HepG2 (cell line): ENCODE results near the gene PELI3. TPM values are rescaled to one million over a fixed set of nuclear protein-coding genes. Genes with fewer than 3 reads are reported as not detected.

Source experiments
- CBX2 ChIP-seq, 2 experiments: fragments of 200-600 bp in 1 of 2; sonication (generic); formaldehyde crosslinking in 1 of 2; IDR thresholded peaks; 2 replicates each; pipeline versions ENCODE4 v1.7.0 to v1.8.1; 2018 to 2022; ENCODE audit warnings: low read depth in 2 of 2, low read length in 1 of 2, mild to moderate bottlenecking in 1 of 2, missing genetic modification reagents in 1 of 2
- ELF3 ChIP-seq: IDR thresholded peaks from 2 replicates; pipeline ENCODE4 v1.6.1; 2016; ENCODE audit warnings: missing genetic modification reagents, missing compliant biosample characterization
- FOXO1 ChIP-seq: sonication (generic); formaldehyde crosslinking; IDR thresholded peaks from 2 replicates; pipeline ENCODE4 v1.4.0; 2020; ENCODE audit warnings: missing genetic modification reagents
- GFI1 ChIP-seq: sonication (generic); formaldehyde crosslinking; IDR thresholded peaks from 2 replicates; pipeline ENCODE4 v1.5.0; 2020; ENCODE audit warnings: missing genetic modification reagents, mild to moderate bottlenecking, borderline replicate concordance
- HNF4G ChIP-seq, 2 experiments: sonication (generic) in 1 of 2; formaldehyde crosslinking in 1 of 2; IDR thresholded peaks; 2 replicates each; pipeline versions ENCODE4 v1.4.0 to v1.6.1; 2011 to 2020; ENCODE audit warnings: borderline replicate concordance in 2 of 2, low read depth in 2 of 2, mild to moderate bottlenecking in 2 of 2, low read length in 1 of 2, missing genetic modification reagents in 1 of 2, moderate library complexity in 1 of 2
- IRF2 ChIP-seq: IDR thresholded peaks from 2 replicates; pipeline ENCODE4 v1.6.1; 2018; ENCODE audit warnings: missing genetic modification reagents, missing compliant biosample characterization
- MIER3 ChIP-seq: IDR thresholded peaks from 2 replicates; pipeline ENCODE4 v1.6.1; 2016; ENCODE audit warnings: missing compliant biosample characterization, borderline replicate concordance
- NFYC ChIP-seq: IDR thresholded peaks from 2 replicates; pipeline ENCODE4 v1.6.1; 2016; ENCODE audit warnings: missing genetic modification reagents, missing compliant biosample characterization
- NONO ChIP-seq, 2 experiments: fragments of 450-650 bp in 1 of 2; sonication (generic) in 1 of 2; formaldehyde crosslinking in 1 of 2; IDR thresholded peaks in 1 of 2; conservative IDR thresholded peaks in 1 of 2; 2 replicates each; pipeline versions ENCODE4 v1.6.1 to v1.8.0; 2017 to 2022; ENCODE audit warnings: mild to moderate bottlenecking in 1 of 2, missing genetic modification reagents in 1 of 2, moderate library complexity in 1 of 2
- NR1H2 ChIP-seq: sonication (generic); formaldehyde crosslinking; IDR thresholded peaks from 2 replicates; pipeline ENCODE4 v1.8.1; 2022; ENCODE audit warnings: low read depth, missing genetic modification reagents, borderline replicate concordance
- NR3C1 ChIP-seq: sonication (generic); formaldehyde crosslinking; IDR thresholded peaks from 2 replicates; pipeline ENCODE4 v1.4.0; 2020; ENCODE audit warnings: missing genetic modification reagents
- PHF8 ChIP-seq: sonication (generic); formaldehyde crosslinking; IDR thresholded peaks from 2 replicates; pipeline ENCODE4 v1.5.0; 2020; ENCODE audit warnings: missing genetic modification reagents
- SIN3B ChIP-seq: fragments of 150-350 bp; IDR thresholded peaks from 2 replicates; pipeline ENCODE4 v1.6.1; 2014; ENCODE audit warnings: low read length
- TAF1 ChIP-seq: sonication (generic); formaldehyde crosslinking; IDR thresholded peaks from 2 replicates; pipeline ENCODE4 v1.4.0; 2020; ENCODE audit warnings: missing genetic modification reagents
- TBP ChIP-seq: sonication (generic); formaldehyde crosslinking; IDR thresholded peaks from 2 replicates; pipeline ENCODE4 v1.5.0; 2020; ENCODE audit warnings: missing genetic modification reagents
- ZBTB7A ChIP-seq: sonication (generic); formaldehyde crosslinking; IDR thresholded peaks from 2 replicates; pipeline ENCODE4 v1.8.0; 2022; ENCODE audit warnings: mild to moderate bottlenecking, missing genetic modification reagents
- ZNF232 ChIP-seq: sonication (generic); formaldehyde crosslinking; IDR thresholded peaks from 2 replicates; pipeline ENCODE4 v1.4.0; 2020; ENCODE audit warnings: missing genetic modification reagents, borderline replicate concordance
- ZNF737 ChIP-seq: sonication (generic); formaldehyde crosslinking; IDR thresholded peaks from 2 replicates; pipeline ENCODE4 v1.5.0; 2020; ENCODE audit warnings: missing genetic modification reagents, mild to moderate bottlenecking, borderline replicate concordance
- polyA plus RNA-seq, 8 experiments: library from polyadenylated mRNA; depleted of rRNA in 3 of 8; stranded (reverse) in 7 of 8; unstranded in 1 of 8; fragments of >200 nt; fragmentation: Illumina TruSeq in 4 of 8; extraction: Trizol in 4 of 8; gene quantifications; 2 replicates each; pipeline versions ENCODE4 v1.2.1 to v1.2.3, GENCODE V29; 2011 to 2016; ENCODE audit warnings: low read depth in 4 of 8, missing spikeins in 1 of 8, mixed read lengths in 1 of 8; ENCODE audit not compliant: insufficient read depth in 1 of 8
- total RNA-seq, 5 experiments: library from RNA; depleted of rRNA; stranded (reverse); fragments of >200 nt; fragmentation: Illumina TruSeq; extraction: Trizol; gene quantifications; 2 replicates each; pipeline ENCODE4 v1.2.3, GENCODE V29; 2016; ENCODE audit warnings: low read depth in 1 of 5
- TF ChIP-seq, protein P1 (sequence below): sonication (generic); formaldehyde crosslinking; IDR thresholded peaks from 2 replicates; pipeline ENCODE4 v1.4.0; 2020; ENCODE audit warnings: missing genetic modification reagents, mild to moderate bottlenecking, borderline replicate concordance
- TF ChIP-seq, protein P2 (sequence below): IDR thresholded peaks from 2 replicates; pipeline ENCODE4 v1.6.1; 2018; ENCODE audit warnings: missing genetic modification reagents
- TF ChIP-seq, protein P3 (sequence below): sonication (generic); formaldehyde crosslinking; IDR thresholded peaks from 2 replicates; pipeline ENCODE4 v1.8.0; 2022; ENCODE audit warnings: mild to moderate bottlenecking, missing genetic modification reagents

PELI3 gene
- total and polyA plus RNA-seq, 2 of the 13 experiments (the other 11 are each of a cell fraction or from before 2014, with no cell fraction given): 2.0 to 4.0 TPM

DNA sequence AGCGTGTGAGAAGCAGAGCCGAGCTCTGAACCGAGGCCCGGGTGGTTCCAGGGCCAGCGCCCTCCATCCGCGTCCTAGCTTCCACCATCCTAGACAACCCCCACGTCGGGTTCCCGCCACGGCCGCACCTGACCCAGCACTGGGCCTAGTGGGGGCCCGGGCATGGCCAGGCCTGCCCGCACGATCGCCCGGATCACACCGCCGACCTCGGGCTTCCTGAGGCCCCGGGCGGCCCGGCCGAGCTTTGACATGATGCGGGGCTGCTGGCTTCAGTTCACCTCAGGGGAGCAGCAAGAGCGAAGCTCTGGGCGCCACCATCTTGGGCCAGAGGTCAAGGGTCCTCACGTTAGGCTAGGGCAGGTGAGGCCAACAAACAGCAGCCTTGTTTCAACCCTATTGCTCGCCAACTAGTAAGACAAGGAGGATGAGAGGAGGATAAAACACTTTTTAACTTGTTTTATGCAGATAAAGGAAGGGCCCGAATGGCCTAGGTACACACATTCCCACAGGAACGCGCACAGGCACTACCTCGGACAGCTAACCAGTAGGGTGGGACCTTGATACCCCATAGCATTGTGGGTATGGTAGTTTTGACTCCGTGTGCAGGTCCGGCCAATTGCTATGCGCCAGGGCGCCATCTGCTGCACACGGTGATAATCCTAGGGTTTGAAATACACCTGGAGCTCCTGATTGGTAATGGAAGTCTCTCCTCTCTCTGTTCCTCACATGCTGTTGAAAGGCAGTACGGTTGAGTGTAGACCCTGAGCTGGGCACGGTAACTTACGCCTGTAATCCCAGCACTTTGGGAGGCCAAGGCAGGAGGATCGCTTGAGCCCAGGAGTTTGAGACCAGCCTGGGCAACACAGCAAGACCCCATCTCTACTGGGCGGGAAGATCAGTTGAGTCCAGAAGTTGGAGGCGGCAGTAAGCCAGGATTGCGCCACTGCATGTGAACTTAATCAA is 27.9 kb upstream of the PELI3 start, which contains the start of gene MRPL11 (continued):
- TF ChIP-seq, protein P1, sequence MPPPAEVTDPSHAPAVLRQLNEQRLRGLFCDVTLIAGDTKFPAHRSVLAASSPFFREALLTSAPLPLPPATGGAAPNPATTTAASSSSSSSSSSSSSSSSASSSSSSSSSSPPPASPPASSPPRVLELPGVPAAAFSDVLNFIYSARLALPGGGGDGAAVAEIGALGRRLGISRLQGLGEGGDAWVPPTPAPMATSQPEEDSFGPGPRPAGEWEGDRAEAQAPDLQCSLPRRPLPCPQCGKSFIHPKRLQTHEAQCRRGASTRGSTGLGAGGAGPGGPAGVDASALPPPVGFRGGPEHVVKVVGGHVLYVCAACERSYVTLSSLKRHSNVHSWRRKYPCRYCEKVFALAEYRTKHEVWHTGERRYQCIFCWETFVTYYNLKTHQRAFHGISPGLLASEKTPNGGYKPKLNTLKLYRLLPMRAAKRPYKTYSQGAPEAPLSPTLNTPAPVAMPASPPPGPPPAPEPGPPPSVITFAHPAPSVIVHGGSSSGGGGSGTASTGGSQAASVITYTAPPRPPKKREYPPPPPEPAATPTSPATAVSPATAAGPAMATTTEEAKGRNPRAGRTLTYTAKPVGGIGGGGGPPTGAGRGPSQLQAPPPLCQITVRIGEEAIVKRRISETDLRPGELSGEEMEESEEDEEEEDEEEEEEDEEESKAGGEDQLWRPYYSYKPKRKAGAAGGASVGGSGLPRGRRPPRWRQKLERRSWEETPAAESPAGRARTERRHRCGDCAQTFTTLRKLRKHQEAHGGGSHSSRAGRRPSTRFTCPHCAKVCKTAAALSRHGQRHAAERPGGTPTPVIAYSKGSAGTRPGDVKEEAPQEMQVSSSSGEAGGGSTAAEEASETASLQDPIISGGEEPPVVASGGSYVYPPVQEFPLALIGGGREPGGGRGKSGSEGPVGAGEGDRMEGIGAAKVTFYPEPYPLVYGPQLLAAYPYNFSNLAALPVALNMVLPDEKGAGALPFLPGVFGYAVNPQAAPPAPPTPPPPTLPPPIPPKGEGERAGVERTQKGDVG (CRISPR knock-in tag): peak; percentile 27; the same call in 1 of the 2 replicates
- TF ChIP-seq ZNF232 (no peak; the same call in 1 of the 2 replicates), GFI1 (peak; percentile 73; the same call in 1 of the 2 replicates), HNF4G (IDR thresholded peaks at IDR 0.05; ENCODE audit: borderline replicate concordance, low read depth, low read length) (peak; percentile 42; the same call in 1 of the 2 replicates), HNF4G (CRISPR knock-in tag; IDR thresholded peaks at IDR 0.05; ENCODE audit: borderline replicate concordance, low read depth) (no peak; the same call in 1 of the 2 replicates), ZBTB7A (CRISPR knock-in tag) (no peak), NR1H2 (CRISPR knock-in tag) (no peak), NONO (IDR thresholded peaks at IDR 0.05) (no peak), NONO (CRISPR knock-in tag; conservative IDR thresholded peaks at IDR 0.05) (peak; percentile 73), TAF1 (CRISPR knock-in tag) (peak; percentile 90), IRF2 (CRISPR knock-in tag) (peak; percentile 64), TBP (CRISPR knock-in tag) (no peak), NFYC (CRISPR knock-in tag) (peak; percentile 44), FOXO1 (CRISPR knock-in tag) (peak; percentile 10; the same call in 1 of the 2 replicates), ZNF737 (CRISPR knock-in tag) (no peak), PHF8 (CRISPR knock-in tag) (peak; percentile 95), ELF3 (CRISPR knock-in tag) (no peak), SIN3B (peak; percentile 79; the same call in 1 of the 2 replicates), MIER3 (CRISPR knock-in tag) (no peak), CBX2 (IDR thresholded peaks at IDR 0.05; ENCODE audit: low read depth, low read length) (no peak), CBX2 (CRISPR knock-in tag; IDR thresholded peaks at IDR 0.05; ENCODE audit: low read depth) (no peak), NR3C1 (no peak)
- TF ChIP-seq, protein P2, sequence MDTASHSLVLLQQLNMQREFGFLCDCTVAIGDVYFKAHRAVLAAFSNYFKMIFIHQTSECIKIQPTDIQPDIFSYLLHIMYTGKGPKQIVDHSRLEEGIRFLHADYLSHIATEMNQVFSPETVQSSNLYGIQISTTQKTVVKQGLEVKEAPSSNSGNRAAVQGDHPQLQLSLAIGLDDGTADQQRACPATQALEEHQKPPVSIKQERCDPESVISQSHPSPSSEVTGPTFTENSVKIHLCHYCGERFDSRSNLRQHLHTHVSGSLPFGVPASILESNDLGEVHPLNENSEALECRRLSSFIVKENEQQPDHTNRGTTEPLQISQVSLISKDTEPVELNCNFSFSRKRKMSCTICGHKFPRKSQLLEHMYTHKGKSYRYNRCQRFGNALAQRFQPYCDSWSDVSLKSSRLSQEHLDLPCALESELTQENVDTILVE (CRISPR knock-in tag): peak; percentile 62; the same call in 1 of the 2 replicates
- TF ChIP-seq, protein P3, sequence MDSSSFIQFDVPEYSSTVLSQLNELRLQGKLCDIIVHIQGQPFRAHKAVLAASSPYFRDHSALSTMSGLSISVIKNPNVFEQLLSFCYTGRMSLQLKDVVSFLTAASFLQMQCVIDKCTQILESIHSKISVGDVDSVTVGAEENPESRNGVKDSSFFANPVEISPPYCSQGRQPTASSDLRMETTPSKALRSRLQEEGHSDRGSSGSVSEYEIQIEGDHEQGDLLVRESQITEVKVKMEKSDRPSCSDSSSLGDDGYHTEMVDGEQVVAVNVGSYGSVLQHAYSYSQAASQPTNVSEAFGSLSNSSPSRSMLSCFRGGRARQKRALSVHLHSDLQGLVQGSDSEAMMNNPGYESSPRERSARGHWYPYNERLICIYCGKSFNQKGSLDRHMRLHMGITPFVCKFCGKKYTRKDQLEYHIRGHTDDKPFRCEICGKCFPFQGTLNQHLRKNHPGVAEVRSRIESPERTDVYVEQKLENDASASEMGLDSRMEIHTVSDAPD (CRISPR knock-in tag): no peak
